GM21528 (cell line): ENCODE data around the gene SLC27A4.
"Not testable (repeated sequence)": the region's sequence is repeated elsewhere in the genome, so short reads cannot be mapped to it uniquely, and the experiment has no call there.

Source experiments
- ATAC-seq: cut with Tn5 transposase; IDR thresholded peaks from one replicate; pipeline ENCODE4 v1.9.1; 2021; ENCODE audit warnings: mild to moderate bottlenecking, moderate library complexity; ENCODE audit not compliant: unreplicated experiment, low FRiP score

Gene SLC27A4

DNA sequence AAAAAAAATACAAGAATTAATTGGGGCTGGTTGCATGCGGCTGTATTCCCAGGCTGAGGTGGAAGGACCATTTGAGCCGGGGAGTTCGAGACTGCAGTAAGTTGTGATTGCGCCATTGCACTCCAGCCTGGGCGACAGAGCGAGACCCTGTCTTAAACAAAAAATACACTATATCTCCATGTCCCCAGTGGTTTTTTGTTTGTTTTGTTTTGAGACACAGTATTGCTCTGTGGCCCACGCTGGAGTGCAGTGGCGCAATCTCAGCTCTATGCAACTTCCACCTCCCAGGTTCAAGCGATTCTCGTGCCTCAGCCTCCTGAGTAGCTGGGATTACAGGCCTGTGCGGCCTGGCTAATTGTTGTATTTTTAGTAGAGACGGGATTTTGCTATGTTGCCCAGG, 16.5 kb upstream of the SLC27A4 start:
- ATAC-seq = no peak

DNA sequence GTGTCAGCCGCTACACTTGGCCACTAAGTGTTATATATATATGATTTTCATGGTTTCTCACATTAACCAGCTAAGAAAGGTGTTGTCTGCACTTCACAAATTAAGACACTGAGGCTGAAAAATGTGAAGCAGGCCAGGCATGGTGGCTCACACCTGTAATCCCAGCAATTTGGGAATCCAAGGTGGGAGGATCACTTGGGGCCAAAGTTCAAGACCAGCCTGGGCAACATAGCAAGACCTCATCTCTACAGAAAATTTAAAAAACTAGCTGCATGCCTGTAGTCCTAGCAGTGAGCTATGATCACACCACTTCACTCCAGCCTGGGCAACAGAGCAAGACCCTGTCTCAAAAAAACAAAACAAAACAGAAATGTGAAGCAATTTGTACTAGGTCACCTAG, 15.9 kb upstream of the SLC27A4 start:
- ATAC-seq = no peak

DNA sequence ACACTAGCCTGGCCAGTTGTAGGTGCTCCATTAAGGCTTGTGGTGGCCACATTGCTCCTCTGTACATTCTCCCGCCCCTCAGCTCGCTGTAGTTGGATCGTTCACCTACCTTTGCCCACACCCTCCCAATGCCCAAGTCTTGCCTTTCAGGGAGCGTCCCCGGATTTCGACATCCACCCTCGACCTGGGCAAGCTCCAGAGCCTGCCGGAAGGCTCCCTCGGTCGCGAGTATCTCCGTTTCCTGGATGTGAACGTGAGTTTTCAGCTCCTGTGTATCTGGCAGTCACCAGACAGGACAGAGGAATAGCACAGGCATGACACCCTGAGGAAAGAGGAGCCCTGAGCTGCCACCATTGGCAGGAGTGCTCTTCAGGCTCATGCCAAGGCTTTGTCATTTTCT, 14.7 kb upstream of the SLC27A4 start:
- ATAC-seq = no peak

DNA sequence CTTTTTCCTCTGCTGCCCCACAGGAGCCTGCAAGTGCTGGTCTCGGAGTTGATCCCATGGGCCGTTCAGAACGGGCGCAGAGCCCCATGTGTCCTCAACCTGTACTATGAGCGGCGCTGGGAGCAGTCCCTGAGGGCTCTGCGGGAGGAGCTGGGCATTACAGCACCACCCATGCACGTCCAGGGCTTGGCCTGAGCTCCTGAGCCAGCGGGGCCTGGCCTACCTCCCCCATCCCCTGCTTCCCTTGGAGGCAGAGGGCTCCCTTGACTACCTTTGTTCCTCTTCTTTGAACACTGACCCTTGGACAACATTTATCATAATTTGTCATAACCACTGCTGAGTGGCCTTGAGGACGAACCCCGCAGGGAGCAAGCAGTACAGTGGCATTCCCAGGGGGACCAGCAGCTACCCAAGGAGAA, 6.9 kb upstream of the SLC27A4 start:
- ATAC-seq = no peak

DNA sequence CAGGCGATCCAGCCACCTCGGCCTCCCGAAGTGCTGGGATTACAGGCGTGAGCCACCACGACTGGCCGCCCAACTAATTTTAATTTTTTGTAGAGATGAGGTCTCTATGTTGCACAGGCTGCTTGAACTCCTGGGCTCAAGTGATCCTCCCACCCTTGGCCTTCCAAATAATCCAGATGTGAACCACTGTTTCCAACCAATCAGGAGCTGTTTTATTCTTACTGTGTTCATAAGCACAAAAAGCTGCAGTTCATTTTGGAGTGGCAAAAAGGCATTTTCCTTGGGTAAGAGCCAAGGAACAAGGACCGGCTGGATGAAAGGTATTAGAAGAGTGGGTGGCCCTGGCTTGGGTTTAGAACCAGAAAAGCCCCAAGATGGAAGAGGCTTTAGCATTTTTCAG, 5.2 kb upstream of the SLC27A4 start:
- ATAC-seq = no peak

DNA sequence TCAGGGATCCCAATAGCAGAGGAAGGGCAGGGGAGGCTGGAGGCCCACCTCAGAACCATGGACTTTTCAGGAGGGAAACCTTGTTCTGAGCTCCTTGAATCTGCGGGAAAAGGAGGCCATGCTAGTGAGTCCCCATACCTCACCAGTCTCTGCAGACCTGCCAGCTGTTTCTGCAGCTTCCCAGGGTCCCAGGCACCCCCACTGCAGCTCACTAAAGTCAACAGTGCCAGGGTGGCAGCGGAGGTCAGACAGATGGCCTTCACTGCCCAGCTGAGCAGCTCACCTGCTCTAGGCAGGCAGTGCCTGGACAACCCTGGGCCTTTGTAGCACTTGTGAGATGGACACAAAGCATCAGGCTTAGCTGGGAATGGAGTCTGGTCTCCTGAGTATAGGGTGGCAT, 4.4 kb upstream of the SLC27A4 start:
- no peak for ATAC-seq

DNA sequence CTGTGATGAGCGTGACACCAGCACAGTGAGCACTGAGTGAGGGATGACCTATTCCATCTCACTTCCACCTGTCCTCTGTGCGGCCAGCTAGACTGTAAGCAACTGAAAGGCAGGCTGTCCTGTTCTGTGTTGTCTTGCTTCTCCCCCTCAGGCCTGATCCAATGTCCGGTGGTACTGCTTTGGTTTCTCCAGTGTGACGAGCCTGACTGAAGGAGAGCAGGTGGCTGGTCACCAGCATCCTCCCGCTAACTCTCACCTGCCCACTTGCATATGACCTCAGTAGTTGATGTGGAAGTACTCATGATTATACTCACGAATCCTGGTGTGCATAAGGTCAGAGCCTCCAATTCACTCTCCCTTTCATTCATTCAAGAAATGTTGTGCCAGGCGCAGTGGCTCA, 2.4 kb upstream of the SLC27A4 start:
- ATAC-seq = no peak

DNA sequence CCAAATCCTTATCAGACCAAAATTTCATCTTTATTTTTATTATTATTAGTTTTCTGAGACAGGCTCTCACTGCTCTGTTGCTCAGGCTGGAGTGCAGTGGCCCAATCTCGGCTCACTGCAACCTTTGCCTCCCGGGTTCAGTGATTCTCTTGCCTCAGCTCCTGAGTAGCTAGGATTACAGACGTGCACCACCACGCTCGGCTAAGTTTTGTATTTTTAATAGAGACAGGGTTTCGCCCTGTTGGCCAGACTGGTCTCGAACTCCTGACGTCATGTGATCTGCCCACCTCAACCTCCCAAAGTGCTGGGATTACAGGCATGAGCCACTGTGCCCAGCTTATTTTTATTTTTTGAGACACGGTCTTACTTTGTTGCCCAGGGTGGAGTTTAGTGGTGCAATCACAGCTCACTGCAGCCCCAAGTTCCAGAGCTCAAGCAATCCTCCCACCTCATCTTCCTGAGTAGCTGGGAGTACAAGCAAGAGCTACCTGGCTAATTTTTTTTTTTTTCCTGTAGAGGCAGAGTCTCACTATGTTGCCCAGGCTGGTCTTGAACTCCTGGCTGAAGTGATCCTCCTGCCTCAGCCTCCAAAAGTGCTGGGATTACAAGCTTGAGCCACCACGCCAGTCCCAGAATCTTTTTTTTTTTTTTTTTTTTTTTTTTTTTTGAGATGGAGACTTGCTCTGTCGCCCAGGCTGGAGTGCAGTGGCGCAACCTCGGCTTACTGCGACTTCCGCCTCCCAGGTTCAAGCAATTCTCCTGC, 1.3 kb upstream of the SLC27A4 start:
- not testable (repeated sequence) for ATAC-seq

DNA sequence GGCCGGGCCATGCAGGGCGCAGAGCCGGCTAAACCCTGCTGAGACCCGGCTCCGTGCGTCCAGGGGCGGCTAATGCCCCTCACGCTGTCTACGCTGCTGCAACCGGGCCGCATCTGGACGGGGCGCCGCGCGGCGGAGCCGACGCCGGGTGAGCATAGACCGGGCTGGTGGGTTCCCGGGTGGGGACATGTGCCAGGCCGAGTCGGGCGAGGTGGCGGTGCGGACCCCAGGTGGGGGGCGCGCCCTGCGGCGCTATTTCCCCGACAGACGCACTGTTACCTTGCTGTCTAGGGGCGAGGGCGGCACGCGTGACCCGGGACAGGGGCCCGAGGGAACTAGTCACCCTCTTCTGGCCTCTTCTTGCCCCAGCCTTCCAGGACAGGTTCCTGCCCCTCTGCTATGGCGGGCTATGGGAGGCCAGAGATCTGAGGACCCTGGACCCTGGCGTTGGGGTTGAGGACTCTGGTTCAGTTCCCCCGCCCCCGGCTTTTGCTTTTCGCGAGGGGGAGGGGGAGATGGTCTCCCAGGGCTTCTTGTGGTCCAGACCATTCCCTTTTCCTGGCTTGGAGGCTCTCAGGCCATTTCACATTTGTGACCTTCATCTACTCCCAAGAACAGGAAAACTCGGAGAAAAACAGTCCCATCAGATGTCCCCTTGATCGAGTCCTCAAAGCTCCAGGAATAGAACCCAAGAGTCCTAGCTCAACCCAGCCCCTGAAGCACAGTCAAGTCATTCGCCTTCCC, 536 bp downstream of the SLC27A4 start:
- peak; percentile 40 for ATAC-seq

DNA sequence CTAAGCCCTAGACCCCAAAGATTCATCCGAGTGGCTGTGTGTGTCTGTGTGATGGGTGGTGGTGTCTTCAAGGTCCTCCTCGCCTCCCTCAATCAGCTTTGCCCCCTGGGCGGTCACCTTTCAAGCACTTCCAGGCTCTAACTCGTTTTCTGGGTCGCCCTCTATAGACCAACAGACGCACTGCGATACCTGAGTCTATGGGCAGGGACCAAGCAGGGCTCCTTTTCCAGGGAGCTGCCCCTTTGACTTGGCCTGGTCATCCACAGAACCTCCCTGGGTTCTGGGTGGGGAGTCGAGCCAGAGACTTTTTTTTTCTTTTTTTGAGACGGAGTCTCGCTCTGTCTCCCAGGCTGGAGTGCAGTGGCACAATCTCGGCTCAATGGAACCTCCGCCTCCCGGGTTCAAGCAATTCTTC, 1.1 kb downstream of the SLC27A4 start:
- ATAC-seq = peak; percentile 39

DNA sequence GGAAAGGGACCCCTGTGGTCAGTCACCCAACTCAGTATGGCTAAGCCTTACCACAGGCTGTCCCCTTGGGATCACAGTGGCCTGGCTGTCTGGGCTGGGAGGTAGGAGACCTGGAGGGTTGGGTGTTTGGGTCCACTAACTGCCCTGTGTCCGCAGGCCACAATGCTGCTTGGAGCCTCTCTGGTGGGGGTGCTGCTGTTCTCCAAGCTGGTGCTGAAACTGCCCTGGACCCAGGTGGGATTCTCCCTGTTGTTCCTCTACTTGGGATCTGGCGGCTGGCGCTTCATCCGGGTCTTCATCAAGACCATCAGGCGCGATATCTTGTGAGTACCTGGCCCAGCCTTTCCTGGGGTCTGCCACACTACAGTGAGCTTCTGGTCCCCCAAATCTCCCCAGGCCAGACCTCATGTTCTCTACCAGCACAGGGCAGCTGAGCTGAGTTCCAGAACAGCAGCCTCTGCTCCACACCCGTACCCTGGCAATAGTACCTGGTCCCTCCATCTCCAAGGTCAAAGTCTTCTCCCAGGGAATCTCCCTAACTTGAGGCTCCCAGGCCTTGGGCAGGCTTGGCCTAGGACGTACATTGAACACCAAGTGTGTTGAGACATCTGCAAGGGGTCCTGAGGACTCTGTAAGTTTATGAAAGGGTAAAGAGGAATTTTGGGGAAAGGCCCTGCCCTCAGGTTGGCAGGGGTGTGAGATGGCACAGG, 2.8 kb downstream of the SLC27A4 start:
- no peak for ATAC-seq

DNA sequence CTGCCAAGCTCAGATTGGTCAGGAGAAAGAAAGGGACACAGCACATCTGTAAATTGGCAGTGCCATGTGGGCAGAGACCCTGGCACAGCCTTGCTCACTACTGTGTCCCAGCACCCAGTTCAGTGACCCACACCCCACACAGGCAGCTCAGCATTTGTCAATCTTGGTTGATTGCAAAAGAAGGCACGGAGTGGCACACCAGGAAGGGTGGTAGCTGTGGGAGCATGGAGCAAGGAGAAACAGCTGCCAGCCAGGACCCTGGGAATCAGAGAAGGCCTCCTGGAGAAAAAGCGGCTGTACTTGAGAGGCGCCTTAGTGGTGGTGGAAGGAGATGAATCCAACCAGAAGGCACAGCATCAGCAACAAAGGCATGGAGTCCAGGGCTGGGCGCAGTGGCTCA, 3.5 kb downstream of the SLC27A4 start:
- no peak for ATAC-seq

DNA sequence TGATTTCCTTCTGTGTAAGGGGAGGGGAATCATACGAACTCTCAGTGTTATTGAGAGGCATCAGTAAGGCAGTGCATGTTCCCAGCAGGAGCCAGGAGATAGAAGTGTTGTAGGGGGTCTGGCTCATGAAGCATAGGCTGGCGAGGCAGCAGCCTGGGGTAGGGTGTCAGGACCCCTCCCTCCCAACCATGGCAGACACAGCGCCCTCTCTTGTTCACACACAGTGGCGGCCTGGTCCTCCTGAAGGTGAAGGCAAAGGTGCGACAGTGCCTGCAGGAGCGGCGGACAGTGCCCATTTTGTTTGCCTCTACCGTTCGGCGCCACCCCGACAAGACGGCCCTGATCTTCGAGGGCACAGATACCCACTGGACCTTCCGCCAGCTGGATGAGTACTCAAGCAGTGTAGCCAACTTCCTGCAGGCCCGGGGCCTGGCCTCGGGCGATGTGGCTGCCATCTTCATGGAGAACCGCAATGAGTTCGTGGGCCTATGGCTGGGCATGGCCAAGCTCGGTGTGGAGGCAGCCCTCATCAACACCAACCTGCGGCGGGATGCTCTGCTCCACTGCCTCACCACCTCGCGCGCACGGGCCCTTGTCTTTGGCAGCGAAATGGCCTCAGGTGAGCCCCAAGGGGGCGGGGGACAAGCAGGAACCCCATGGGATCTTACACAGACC, 4.7 kb downstream of the SLC27A4 start:
- ATAC-seq = no peak

DNA sequence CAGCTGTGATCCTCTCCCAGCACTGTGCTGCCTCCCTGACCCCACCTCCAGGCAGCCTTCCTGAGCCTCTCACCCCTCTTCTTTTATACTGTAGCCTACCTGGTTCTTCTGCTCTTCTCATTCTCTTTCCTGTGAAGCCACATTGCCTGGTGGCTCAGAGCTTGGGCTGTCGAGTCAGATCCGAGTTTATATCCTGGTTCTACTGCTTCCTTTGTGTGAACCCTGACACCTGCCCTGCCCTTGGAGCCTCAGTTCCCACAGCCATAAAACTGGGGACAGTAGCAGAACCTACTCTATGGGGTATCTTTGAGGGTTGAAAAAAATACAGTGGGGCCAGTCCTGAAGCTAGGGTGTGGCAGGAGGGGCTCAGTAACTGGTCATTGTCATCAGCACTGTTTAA, 8.8 kb downstream of the SLC27A4 start:
- ATAC-seq = no peak

DNA sequence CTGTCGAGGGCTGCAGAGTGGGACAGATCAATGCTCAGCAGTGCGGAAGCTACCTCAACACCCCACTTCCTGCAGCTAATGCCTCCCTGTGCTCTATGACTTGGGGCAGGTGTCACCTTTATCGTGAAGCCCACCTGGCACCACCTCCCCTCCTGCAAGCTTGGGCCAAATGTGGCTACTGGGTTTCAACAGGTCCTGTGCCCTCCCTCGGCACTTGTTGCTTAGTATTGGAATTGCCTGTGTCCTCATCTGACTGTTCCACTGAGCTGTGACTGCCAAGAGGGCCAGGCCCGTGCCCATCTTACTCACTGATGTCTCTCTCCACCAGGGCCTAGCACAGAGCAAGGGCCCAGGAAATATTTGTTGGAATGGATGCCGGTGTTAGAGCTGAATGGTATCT, 9.4 kb downstream of the SLC27A4 start:
- ATAC-seq = no peak

DNA sequence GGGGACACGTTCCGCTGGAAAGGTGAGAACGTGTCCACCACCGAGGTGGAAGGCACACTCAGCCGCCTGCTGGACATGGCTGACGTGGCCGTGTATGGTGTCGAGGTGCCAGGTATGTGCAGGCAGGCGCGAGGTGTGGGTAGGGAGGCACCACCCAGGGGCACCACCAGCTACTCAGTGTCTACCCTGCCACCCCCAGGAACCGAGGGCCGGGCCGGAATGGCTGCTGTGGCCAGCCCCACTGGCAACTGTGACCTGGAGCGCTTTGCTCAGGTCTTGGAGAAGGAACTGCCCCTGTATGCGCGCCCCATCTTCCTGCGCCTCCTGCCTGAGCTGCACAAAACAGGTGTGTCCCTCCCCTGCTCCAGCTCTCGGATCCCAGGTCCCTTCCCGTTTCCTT, 15.1 kb downstream of the SLC27A4 start:
- no peak for ATAC-seq

DNA sequence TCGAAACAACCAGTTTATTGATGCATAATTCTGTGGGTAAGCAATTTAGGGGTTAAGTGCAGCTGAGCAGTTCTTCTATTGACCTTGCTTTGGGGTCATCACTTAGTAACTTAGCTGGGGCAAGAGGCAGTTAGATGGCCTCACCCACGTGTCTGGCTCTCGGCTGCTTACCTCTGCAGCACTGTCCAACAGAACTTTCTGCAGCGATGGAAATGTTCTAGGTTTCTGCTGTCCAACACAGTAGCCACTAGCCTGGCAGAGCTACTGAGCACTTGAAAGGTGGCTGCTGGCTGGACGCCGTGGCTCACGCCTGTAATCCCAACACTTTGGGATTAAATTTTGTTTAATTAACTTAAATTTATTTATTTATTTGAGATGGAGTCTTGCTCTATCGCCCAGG, 17.8 kb downstream of the SLC27A4 start:
- ATAC-seq = no peak

DNA sequence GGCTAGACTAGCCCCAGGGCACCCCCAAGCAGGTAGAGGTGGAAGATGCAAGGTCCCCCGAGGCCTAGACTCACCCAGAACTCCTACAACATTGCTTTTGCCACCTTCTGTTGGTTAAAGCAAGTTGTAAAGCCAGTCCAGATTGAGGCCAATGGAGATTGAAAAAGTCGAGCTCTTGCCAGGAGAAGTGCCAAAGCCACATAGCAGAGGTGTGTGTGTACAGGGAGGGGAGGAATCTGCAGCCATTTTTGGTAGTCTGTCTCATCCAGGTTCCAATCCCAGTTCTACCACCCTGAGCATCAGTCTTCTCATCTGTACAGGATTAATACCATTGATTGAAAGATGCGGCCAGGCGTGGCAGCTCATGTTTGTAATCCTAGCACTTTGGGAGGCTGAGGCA, 18.5 kb downstream of the SLC27A4 start:
- no peak for ATAC-seq

DNA sequence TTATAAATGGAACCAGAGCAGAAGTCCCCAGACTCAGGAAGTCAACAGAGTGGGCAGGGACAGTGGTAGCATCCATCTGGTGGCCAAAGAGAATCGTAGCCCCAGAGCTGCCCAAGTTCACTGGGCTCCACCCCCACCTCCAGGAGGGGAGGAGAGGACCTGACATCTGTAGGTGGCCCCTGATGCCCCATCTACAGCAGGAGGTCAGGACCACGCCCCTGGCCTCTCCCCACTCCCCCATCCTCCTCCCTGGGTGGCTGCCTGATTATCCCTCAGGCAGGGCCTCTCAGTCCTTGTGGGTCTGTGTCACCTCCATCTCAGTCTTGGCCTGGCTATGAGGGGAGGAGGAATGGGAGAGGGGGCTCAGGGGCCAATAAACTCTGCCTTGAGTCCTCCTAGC, 20.5 kb downstream of the SLC27A4 start:
- no peak for ATAC-seq

DNA sequence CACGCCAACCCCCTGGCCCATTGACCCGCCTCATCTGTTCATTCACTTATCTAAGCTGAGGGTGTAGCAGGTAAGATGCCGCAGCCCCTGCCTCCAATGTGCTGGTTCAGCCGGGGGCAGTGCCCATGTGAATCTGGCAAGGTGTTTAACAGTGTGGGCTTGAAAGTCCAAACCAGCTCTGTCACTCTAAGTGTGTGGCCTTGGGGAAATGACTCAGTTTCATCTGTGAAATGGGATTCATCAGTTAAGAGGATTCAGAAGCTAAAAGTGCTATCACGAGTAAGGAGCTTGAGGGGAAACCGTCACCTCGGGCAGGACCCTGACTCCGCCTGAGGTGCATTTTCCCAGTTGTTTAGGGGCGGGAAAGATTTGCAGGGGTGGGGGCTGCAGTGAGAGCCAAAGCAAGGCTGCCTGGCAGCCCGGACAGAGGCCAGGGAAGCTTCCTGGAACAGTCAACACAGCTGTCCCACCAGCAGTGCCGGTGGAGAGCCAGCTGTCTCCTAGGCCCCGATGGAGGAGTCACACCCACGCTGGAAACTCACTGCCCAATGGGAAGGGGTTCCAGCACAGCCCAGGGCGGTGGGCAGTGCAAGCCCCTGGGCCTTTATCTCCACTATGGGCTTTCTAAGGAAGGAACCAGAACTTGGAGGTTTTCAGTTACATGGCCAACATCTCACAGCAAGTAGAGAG, 21.1 kb downstream of the SLC27A4 start:
- peak; percentile 6 for ATAC-seq
